T follicular helper cell (primary cell): ENCODE results near the gene ADAT3.
"Not testable (repeated sequence)": the region's sequence is repeated elsewhere in the genome, so short reads cannot be mapped to it uniquely, and the experiment has no call there.

Experiments used
- DNase-seq: peaks from one replicate; pipeline ENCODE4 v3.0.0-alpha.2; 2020; ENCODE audit warnings: low read depth

Gene ADAT3

GRCh38 chr19:1882786-1883692, 22.2 kb upstream of the ADAT3 start:
- no peak for DNase-seq

- no peak for DNase-seq
Measured at GRCh38 chr19:1883784-1884183, 21.4 kb upstream of the ADAT3 start.

DNA sequence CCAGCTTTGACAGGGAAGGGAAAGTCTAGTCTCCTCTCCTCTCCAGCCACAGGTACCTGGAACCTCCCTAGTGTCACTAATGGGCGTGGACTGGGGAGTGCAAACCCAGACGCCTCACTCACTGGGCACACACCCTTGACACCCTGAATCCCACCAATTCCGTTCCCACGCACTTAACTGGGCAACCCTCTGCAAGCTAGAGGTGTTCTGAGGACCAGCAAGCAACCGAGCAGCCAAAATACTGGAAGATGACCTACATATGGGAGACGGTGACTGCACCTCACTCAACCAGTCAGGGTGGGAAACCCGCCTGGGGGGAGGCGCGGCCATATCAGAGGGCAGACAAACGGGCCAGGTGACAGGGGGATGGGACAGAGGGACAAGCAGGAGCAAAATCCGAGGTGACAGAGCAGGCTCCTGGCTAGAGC, 20.9 kb upstream of the ADAT3 start:
- DNase-seq, result no peak

DNA sequence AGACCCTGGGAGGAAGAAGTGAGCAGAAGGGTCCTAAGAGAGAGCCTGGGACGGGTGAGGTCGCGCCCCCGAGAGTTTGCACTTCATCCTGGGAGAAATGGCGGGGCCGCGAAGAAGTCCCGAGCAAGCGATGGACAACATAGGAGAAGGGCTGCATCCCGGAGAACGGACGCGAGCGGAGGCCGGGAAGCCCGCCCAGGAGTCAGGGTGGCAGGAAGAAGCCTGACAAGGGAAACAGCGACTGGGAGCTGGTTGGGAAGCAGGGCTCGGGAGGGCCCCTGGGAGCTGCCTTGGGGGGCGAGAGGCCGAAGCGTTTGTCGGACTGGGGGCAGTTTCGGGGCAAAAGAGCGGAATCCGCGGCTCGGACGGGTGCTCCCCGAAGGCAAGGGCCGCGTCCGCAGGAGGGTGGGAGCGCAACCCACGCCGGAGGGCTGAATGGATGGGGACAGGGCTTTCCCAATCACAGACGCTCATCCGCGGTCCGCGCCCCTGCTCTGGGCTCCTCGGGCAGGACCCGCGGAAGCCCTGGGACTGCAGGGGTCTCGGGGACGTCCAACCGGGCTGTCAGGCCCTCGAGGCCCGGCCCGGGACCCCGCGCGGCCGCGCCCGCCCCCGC, 20.4 kb upstream of the ADAT3 start:
- no peak for DNase-seq

- peak; percentile 92 for DNase-seq
Measured at GRCh38 chr19:1885398-1886119, 19.6 kb upstream of the ADAT3 start, which contains the start of gene ABHD17A. TSS of gene ABHD17A (minus strand) at chr19:1885496. CDS start at chr19:1881566, 3,930 bp downstream.

DNA sequence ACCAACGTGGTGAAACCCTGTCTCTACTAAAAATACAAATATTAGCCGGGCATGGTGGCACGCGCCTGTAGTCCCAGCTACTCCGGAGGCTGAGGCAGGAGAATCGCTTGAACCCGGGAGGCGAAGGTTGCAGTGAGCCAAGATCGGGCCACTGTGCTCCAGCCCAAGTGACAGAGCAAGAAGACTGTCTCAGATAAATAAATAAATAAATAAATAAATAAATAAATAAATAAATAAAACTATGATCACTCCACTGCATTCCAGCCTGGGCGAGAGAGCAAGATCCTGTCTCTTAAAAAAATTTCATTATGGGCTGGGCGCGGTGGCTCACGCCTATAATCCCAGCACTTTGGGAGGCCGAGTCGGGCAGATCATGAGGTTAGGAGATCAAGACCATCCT, 18.8 kb upstream of the ADAT3 start:
- DNase-seq, result not testable (repeated sequence)

DNA sequence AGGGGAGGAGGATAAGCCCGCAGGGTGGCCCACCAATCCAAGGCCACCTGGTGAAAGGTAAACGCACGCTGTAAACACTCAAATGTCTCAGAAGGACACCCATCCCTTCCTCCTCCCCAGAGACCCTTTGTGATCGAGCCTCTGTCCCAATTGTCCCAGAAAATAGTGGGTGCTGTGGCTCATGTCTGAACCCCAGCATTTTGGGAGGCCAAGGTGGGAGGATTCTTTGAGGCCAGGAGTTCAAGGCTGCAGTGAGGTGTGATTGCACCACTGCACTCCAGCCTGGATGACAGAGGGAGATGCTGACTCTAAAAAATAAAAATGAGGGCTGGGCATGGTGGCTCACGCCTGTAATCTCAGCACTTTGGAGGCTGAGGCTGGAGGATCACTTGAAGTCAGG, 16.8 kb upstream of the ADAT3 start:
- DNase-seq, result no peak

GRCh38 chr19:1889907-1890306, 15.3 kb upstream of the ADAT3 start:
- no peak for DNase-seq

- DNase-seq, result no peak
Measured at GRCh38 chr19:1893791-1894190, 11.4 kb upstream of the ADAT3 start.

- DNase-seq, result no peak
Measured at GRCh38 chr19:1896508-1896907, 8.7 kb upstream of the ADAT3 start.

DNA sequence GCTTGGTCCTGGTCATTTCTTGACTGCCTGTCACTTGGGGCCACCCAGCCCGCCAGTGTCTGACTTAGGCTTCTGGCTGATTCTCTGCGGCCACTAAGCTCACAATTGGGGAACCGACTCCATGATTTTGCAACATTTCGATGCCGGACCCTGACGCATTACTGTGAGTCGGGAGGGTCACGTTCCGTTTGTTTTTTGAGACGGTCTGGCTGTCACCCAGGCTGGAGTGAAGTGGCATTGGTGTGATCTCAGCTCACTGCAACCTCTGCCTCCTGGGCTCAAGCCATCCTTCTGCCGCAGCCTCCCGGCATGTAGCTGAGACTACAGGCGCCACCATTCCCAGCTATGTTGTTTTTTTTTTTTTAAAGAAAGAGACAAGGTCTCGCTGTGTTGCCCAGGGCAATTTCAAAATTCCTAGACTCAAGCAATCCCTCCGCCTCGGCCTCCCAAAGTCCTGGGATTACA, 3.2 kb upstream of the ADAT3 start:
- DNase-seq, result no peak

DNA sequence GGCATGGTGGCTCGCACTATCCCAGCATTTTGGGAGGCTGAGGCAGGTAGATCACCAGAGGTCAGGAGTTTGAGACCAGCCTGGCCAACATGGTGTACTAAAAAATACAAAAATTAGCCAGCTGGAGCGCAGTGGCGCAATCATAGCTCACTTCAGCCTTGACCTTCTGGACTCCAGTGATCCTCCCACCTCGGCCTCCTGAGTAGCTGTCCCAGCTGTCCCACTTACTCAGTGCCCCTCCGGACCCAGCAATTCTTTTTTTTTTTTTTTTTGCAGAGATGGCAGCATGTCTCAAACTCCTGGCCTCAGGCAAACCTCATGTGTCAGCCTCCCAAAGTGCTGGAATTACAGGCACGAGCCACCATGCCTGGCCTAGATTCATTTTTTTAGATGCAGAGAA, 2.3 kb upstream of the ADAT3 start:
- no peak for DNase-seq

DNA sequence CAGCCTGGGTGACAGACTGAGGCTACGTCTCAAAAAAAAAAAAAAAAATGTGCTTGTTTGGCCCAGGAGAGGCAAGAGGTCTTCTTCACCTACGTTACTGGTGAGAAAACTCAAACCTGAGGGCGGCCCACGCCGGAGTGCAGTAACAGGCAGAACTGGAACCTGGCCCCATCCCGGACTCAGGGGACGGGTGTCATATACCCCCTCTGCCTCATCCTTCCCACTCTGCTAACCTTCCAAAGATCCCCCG, 414 bp upstream of the ADAT3 start:
- no peak for DNase-seq

GRCh38 chr19:1905863-1906375, 720 bp downstream of the ADAT3 start:
- DNase-seq, result no peak

- no peak for DNase-seq
Measured at GRCh38 chr19:1906985-1907562, 1.9 kb downstream of the ADAT3 start.

DNA sequence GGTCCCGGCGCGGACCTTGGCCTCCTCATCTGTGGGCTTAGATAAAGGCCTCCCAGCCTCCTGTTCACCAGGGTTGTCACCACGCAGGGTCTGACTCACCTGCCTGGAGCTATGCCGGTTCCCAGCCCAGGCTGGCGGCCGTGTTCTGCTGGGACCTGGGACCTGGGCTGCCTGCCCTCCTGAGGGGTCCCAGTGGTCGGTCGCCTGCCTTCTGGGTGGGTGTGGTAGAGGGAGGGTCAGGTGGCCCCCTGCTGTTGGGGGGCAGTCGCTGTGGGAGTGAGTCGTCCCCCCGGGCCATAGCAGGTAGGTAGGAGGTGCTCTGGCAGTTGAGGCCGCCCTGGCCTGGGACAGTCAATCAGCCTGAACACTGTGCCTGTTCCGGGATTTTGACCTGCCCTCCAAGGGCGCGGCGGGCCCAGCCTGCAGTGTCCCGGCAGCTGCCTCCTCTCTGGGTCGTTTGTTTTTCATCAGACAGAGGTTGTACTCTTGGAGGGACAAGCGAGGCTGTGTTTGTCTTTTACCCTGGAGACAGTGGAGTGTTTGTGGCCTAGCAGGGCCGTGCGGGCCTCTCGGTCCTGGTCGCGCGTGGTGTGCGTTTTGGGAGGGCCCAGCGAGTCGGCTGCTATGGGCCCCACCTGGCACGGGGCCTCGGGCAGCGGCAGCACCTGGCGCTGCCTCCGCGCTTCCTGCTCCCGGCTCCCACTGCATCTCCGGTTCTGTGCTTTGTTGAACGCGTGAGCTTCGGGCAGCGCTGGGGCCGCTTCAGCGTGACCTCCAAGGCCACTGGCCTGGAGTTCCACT, 2.6 kb downstream of the ADAT3 start:
- no peak for DNase-seq

DNA sequence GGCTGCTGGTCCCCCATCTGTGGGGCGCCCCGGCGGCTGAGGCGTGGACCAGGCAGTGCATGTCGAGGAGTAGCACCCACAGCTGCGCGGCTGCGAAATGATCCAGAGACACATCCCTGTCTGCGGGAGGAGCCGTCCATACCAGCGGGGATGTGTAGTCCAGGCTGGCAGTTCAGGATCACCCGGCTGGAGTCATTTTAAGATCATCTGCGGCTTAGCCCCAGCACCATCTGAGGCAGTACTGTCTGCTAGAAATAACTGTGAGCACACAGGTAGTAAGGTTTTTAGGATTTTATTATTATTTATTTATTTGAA, 3.1 kb downstream of the ADAT3 start:
- no peak for DNase-seq

DNA sequence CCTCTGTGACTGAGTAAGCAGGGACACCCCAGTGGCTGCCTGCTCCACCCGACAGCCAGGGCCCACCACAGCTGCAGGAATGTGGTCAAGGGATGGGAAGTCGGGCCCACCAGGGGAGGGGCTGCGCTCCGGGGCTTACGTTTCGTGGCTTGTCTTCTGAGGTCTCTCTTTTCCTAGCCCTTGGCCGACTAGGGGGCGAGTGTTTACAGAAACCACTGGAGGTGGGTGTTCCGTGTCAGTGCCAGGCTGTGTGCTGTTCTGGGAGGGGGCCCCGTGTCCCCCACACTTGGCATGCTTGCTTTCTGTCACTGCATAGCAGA, 4.5 kb downstream of the ADAT3 start:
- DNase-seq, result no peak

GRCh38 chr19:1910177-1910576, 5.0 kb downstream of the ADAT3 start:
- no peak for DNase-seq

- no peak for DNase-seq
Measured at GRCh38 chr19:1911098-1911497, 5.9 kb downstream of the ADAT3 start.

DNA sequence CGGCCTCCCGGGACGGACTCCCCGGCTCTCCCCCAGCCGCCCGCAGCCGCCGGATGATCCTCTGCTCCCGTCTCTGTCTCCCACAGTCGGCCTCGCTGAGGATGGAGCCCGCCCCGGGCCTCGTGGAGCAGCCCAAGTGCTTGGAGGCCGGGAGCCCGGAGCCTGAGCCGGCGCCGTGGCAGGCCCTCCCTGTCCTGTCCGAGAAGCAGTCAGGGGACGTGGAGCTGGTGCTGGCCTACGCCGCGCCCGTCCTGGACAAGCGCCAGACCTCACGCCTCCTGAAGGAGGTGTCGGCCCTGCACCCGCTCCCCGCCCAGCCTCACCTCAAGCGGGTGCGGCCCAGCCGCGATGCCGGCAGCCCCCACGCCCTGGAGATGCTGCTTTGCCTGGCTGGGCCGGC, 6.8 kb downstream of the ADAT3 start:
- DNase-seq, result no peak
